ENCODE measurements around the gene SF3A2. TPM values are rescaled to one million over a fixed set of nuclear protein-coding genes. Genes with fewer than 3 reads are reported as not detected.
A peak's percentile ranks its signal among the peaks of the same experiment; 100 is the strongest.
"Not testable (repeated sequence)": the region's sequence is repeated elsewhere in the genome, so short reads cannot be mapped to it uniquely, and the experiment has no call there.

SF3A2 gene
- total RNA-seq, 1 donor from 2014 or later: 107 TPM

- Mint-ChIP-seq H3K27ac (no peak overlapping the region), H3K27me3 (no peaks in the 10 kb centered on the region), H3K4me1 (peaks cover 58% of the 10 kb centered on the region), H3K36me3 (ENCODE audit: low read depth) (peaks cover 34% of the 10 kb centered on the region), H3K9me3 (no peaks in the 10 kb centered on the region), H3K4me3 (no peak overlapping the region)
- intact Hi-C loops (cut with micrococcal nuclease): no loop called here
- ATAC-seq (ENCODE audit: low read depth) (no peak), DNase-seq (no peak)
- ChIA-PET POLR2A (interaction anchor here (0.7 to 4.1 kb wide), 6 partner anchors 12 to 350 kb away, joined by 3 to 23 read pairs (median 4); partner anchors contain the start of gene LSM7), CTCF (interaction anchor here (1.7 to 3.1 kb wide), 2 partner anchors 12 to 116 kb away, joined by 6 to 12 read pairs; no protein-coding TSS in a partner anchor)
- no peak for TF ChIP-seq CTCF (IDR thresholded peaks at IDR 0.05)
These were observed 40.5 kb downstream of the SF3A2 start for GRCh38 chr19:2277138-2277537.

GRCh38 chr19:2278459-2279158 is 42.0 kb downstream of the SF3A2 start:
- no peaks in the 10 kb centered on the region for H3K9me3 Mint-ChIP-seq
- H3K27me3 Mint-ChIP-seq: no peaks in the 10 kb centered on the region
- peaks cover 23% of the 10 kb centered on the region for H3K36me3 Mint-ChIP-seq (ENCODE audit: low read depth)
- H3K4me3 Mint-ChIP-seq: no peak overlapping the region
- ChIA-PET CTCF (interaction anchor here (0.9 to 3.1 kb wide), 2 partner anchors 10 to 333 kb away, joined by 3 to 12 read pairs; no protein-coding TSS in a partner anchor), POLR2A (interaction anchor here (0.7 to 4.1 kb wide), 5 partner anchors 10 to 458 kb away, joined by 3 to 23 read pairs (median 7); no protein-coding TSS in a partner anchor)
- no peak for TF ChIP-seq CTCF (IDR thresholded peaks at IDR 0.05)
- peaks cover 55% of the 10 kb centered on the region for H3K4me1 Mint-ChIP-seq
- H3K27ac Mint-ChIP-seq: no peak overlapping the region
- DNase-seq: no peak
- intact Hi-C loops (cut with micrococcal nuclease): no loop called here
- ATAC-seq (ENCODE audit: low read depth): no peak

GRCh38 chr19:2280633-2281264 is 44.1 kb downstream of the SF3A2 start:
- CTCF ChIA-PET: no interaction called here
- POLR2A ChIA-PET: interaction anchor here (1.0 to 4.1 kb wide), 4 partner anchors 8 to 290 kb away, joined by 3 to 23 read pairs (median 10); no protein-coding TSS in a partner anchor
- ATAC-seq (ENCODE audit: low read depth): no peak

GRCh38 chr19:2281265-2282061 is 44.8 kb downstream of the SF3A2 start:
- H3K4me3 Mint-ChIP-seq: peak overlapping the region; percentile 60
- H3K9me3 Mint-ChIP-seq; ATAC-seq (ENCODE audit: low read depth); DNase-seq; CTCF ChIA-PET; H3K27me3 Mint-ChIP-seq; H3K36me3 Mint-ChIP-seq (ENCODE audit: low read depth); intact Hi-C loops (cut with micrococcal nuclease): not testable (repeated sequence)
- POLR2A ChIA-PET: interaction anchor here (0.5 to 1.6 kb wide), 7 partner anchors 10 to 290 kb away, joined by 3 to 7 read pairs (median 3); partner anchors contain the start of gene LSM7
- H3K4me1 Mint-ChIP-seq: peaks cover 41% of the 10 kb centered on the region
- peak overlapping the region; percentile 24 for H3K27ac Mint-ChIP-seq

More at GRCh38 chr19:2280633-2281264, 44.1 kb downstream of the SF3A2 start:
- H3K36me3 Mint-ChIP-seq (ENCODE audit: low read depth): peaks cover 9% of the 10 kb centered on the region
- H3K27ac Mint-ChIP-seq: no peak overlapping the region
- H3K9me3 Mint-ChIP-seq: no peaks in the 10 kb centered on the region
- H3K27me3 Mint-ChIP-seq: no peaks in the 10 kb centered on the region
- no peak overlapping the region for H3K4me3 Mint-ChIP-seq
- H3K4me1 Mint-ChIP-seq: peaks cover 41% of the 10 kb centered on the region
- no peak for DNase-seq
- no peak for TF ChIP-seq CTCF (IDR thresholded peaks at IDR 0.05)
- intact Hi-C loops (cut with micrococcal nuclease): no loop called here

- no peaks in the 10 kb centered on the region for H3K27me3 Mint-ChIP-seq
- H3K4me1 Mint-ChIP-seq: peaks cover 33% of the 10 kb centered on the region
- ATAC-seq (ENCODE audit: low read depth) (peak; percentile 60), DNase-seq (peak; percentile 46)
- ChIA-PET CTCF (interaction anchor here (0.6 to 0.7 kb wide), 2 partner anchors 196 to 730 kb away, joined by 3 read pairs; no protein-coding TSS in a partner anchor), POLR2A (interaction anchor here (0.5 to 1.6 kb wide), 10 partner anchors 10 to 239 kb away, joined by 3 to 11 read pairs (median 4); partner anchors contain the start of gene LSM7)
- peak within 1 kb of the TSS; percentile 60 for H3K4me3 Mint-ChIP-seq
- peak within 1 kb of the TSS; percentile 24 for H3K27ac Mint-ChIP-seq
- no peak for TF ChIP-seq CTCF (IDR thresholded peaks at IDR 0.05)
- H3K9me3 Mint-ChIP-seq: no peaks in the 10 kb centered on the region
- intact Hi-C loops (cut with micrococcal nuclease): no loop called here
- peaks cover 2% of the 10 kb centered on the region for H3K36me3 Mint-ChIP-seq (ENCODE audit: low read depth)
These were observed 45.6 kb downstream of the SF3A2 start, which contains the start of gene PEAK3 for GRCh38 chr19:2282062-2282861. PEAK3 (minus strand) TSS chr19:2282175; CDS start chr19:2280931, 1,244 bp downstream.

Data from activated B cell treated with CpG ODN at 0.5 μM for 24 hours (primary cell).